NB4 (cell line): ENCODE results near the gene DLGAP3.

Source experiments
- MYC ChIP-seq: IDR thresholded peaks from 2 replicates; pipeline ENCODE4 v1.6.1; 2011; ENCODE audit warnings: low read depth, low read length
- POLR2A ChIP-seq: IDR thresholded peaks from 2 replicates; pipeline ENCODE4 v1.6.1; 2011; ENCODE audit warnings: mild to moderate bottlenecking; ENCODE audit not compliant: insufficient read length; ENCODE audit errors: extremely low read depth
- TF ChIP-seq, protein P1 (sequence below): IDR thresholded peaks from one replicate; pipeline ENCODE4 v1.5.1; 2012; ENCODE audit warnings: low read depth, low read length

DNA sequence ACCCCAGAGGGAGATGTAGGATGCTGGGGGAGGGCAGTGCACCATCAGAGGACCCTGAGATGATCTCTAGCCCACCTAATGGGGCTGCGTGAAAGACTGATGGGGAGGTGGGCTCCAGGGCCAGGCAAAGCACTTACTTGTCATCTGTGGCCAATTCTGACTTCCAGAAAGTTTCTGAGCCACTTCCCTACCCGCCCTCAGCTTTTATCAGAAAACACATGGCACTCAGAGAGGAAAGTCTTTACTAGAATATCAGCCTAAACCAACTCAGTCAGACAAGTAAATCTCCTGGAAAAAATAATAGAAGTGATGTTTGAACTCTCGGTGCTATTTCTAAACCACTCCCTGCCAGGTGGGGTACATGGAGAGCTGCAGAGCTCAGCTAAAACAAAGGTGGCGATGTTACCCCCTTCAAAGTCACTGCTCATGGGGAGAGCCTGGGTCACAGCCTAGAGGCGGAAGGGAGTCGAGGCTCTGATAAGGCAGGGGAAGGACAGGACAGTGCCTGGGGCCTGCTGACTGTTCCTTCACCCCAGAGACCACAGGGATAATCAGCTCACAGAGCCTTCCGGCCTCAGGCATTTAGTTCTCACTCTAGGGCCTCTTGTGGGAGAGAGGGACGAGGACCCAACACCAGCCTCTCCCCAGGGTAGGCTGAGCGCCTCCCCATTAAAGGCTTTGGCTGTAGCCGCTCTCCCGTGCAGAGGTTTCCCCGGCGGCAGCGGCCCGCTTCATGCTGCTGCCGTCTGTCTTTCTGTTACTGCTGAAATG, 84.1 kb downstream of the DLGAP3 start:
- no peak for TF ChIP-seq POLR2A
- TF ChIP-seq, protein P1, sequence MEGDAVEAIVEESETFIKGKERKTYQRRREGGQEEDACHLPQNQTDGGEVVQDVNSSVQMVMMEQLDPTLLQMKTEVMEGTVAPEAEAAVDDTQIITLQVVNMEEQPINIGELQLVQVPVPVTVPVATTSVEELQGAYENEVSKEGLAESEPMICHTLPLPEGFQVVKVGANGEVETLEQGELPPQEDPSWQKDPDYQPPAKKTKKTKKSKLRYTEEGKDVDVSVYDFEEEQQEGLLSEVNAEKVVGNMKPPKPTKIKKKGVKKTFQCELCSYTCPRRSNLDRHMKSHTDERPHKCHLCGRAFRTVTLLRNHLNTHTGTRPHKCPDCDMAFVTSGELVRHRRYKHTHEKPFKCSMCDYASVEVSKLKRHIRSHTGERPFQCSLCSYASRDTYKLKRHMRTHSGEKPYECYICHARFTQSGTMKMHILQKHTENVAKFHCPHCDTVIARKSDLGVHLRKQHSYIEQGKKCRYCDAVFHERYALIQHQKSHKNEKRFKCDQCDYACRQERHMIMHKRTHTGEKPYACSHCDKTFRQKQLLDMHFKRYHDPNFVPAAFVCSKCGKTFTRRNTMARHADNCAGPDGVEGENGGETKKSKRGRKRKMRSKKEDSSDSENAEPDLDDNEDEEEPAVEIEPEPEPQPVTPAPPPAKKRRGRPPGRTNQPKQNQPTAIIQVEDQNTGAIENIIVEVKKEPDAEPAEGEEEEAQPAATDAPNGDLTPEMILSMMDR, result no peak
- TF ChIP-seq MYC, result no peak
